GM12801 (cell line): ENCODE measurements around the gene MYO1F.

Experiments used
- CTCF ChIP-seq: IDR thresholded peaks from one replicate; pipeline ENCODE4 v1.5.1; 2011; ENCODE audit warnings: control low read depth; ENCODE audit not compliant: insufficient read length; ENCODE audit errors: extremely low read depth

The MYO1F gene

GRCh38 chr19:8578642-8579265 lies 1.5 kb upstream of the MYO1F start:
- TF ChIP-seq CTCF, result no peak

- no peak for TF ChIP-seq CTCF
Observed at GRCh38 chr19:8577741-8578140, 499 bp upstream of the MYO1F start.

- no peak for TF ChIP-seq CTCF
Observed at GRCh38 chr19:8576273-8576993, 809 bp downstream of the MYO1F start.

GRCh38 chr19:8575467-8575997 lies 1.7 kb downstream of the MYO1F start:
- no peak for TF ChIP-seq CTCF

- no peak for TF ChIP-seq CTCF
Observed at GRCh38 chr19:8573316-8573715, 3.9 kb downstream of the MYO1F start.

- TF ChIP-seq CTCF, result no peak
Observed at GRCh38 chr19:8571006-8571411, 6.2 kb downstream of the MYO1F start.

- TF ChIP-seq CTCF, result no peak
Observed at GRCh38 chr19:8569066-8569771, 8.0 kb downstream of the MYO1F start.
